GM21737 (cell line): Measurements from ENCODE around the gene GLI1.
"Not testable (repeated sequence)": the region's sequence is repeated elsewhere in the genome, so short reads cannot be mapped to it uniquely, and the experiment has no call there.

Experiments
- ATAC-seq: cut with Tn5 transposase; IDR thresholded peaks from one replicate; pipeline ENCODE4 v1.9.1; 2021; ENCODE audit warnings: mild to moderate bottlenecking, moderate library complexity; ENCODE audit not compliant: unreplicated experiment

The GLI1 gene

GRCh38 chr12:57517187-57517586 is 57.6 kb downstream of the GLI1 start:
- ATAC-seq: no peak

DNA sequence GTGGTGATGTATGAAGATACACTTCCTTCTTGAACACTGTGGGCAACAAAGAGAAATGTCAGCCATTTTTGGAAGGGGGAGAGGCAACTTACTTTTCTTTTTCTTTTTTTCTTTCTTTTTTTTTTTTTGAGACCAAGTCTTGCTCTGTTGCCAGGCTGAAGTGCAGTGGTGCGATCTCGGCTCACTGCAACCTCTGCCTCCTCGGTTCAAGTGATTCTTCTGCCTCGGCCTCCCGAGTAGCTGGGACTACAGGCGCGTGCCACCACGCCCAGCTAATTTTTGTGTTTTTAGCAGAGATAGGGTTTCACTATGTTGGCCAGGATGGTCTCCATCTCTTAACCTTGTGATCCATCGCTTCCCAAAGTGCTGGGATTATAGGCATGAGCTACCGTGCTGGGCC is 58.1 kb downstream of the GLI1 start:
- ATAC-seq: not testable (repeated sequence)

DNA sequence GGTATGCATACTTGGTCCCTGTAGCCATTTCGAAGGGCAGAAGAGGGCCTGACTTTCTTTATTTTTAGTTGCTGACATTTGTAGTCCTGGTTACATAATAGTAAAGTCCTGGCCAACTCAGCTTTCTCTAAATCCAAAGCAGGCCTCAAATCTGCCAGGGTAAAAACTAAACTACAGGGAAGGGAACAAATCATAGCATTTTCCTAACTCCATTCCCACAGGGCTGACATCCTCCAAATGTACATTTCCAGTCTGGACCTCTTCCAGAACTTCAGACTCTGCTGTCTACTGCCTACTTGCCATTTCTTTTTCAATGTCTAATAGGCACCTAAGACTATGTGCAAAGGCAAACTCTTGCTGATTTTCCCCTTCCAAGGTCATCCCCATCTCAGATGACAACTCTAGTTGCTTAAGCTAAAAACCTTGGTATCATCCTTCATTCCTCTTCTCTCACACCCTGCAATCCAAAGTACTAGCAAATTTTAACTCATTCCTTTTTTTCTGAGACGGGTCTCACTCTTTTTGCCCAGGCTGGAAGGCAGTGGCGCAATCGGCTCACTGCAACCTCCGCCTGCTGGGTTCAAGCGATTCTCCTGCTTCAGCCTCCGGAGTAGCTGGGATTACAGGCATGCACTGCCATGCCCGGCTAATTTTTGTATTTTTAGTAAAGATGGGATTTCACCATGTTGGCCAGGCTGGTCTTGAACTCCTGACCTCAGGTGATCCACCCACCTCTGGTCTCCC is 58.8 kb downstream of the GLI1 start:
- ATAC-seq: no peak

GRCh38 chr12:57518920-57519795 is 59.6 kb downstream of the GLI1 start:
- ATAC-seq: no peak

GRCh38 chr12:57519796-57520052 is 60.1 kb downstream of the GLI1 start:
- ATAC-seq: peak; percentile 1

GRCh38 chr12:57520053-57520818 is 60.7 kb downstream of the GLI1 start, which contains the start of gene DDIT3:
TSS of gene DDIT3 (minus strand) at chr12:57520514. CDS start at chr12:57517406, 3,108 bp downstream.
- ATAC-seq: peak; percentile 52

DNA sequence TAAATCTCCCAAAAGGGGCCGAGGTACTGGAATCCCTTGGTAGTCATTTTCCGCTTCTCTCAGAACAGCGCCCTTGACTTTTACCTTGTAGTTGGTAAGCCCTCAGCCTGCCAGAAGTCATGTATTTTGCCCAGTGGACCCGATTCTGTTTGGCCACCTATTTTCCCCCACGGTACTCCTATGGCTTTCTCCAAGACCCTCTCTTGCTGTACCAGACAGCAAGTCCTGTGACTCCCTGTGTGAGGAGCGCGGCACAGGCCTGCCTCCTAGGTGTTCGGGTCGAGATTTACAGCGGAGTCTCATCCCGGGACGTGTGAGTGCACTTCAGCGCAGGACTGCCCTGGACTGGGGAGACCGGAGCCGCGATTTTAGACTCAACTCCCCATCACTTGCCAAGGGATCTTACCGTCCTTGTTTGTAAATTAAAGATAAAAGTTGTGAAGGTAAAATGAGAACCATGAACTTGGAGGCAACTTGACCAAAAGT is 62.0 kb downstream of the GLI1 start:
- no peak for ATAC-seq
